HG03558 (cell line): ENCODE measurements around the gene CNTNAP1.
"Not testable (repeated sequence)": the region's sequence is repeated elsewhere in the genome, so short reads cannot be mapped to it uniquely, and the experiment has no call there.

Experiments
- ATAC-seq: cut with Tn5 transposase; IDR thresholded peaks from one replicate; pipeline ENCODE4 v1.9.1; 2021; ENCODE audit warnings: moderate number of reproducible peaks; ENCODE audit not compliant: unreplicated experiment; ENCODE audit errors: extremely low read depth

CNTNAP1 gene

GRCh38 chr17:42681976-42682721 is at the start of gene CNTNAP1:
Gene CNTNAP1, plus strand, starts transcription at chr17:42682531. Its CDS starts 299 bp downstream, at chr17:42682830.
- ATAC-seq = no peak

GRCh38 chr17:42632949-42633444 is 49.3 kb upstream of the CNTNAP1 start:
- no peak for ATAC-seq

GRCh38 chr17:42639525-42640113 is 42.7 kb upstream of the CNTNAP1 start:
- ATAC-seq = no peak

GRCh38 chr17:42640121-42640520 is 42.2 kb upstream of the CNTNAP1 start:
- ATAC-seq = no peak

GRCh38 chr17:42642336-42642735 is 40.0 kb upstream of the CNTNAP1 start:
- ATAC-seq = no peak

- ATAC-seq = no peak
Measured at GRCh38 chr17:42647778-42648177, 34.6 kb upstream of the CNTNAP1 start.

- ATAC-seq = no peak
Measured at GRCh38 chr17:42651392-42651791, 30.9 kb upstream of the CNTNAP1 start.

- ATAC-seq = no peak
Measured at GRCh38 chr17:42653179-42654124, 28.9 kb upstream of the CNTNAP1 start.

GRCh38 chr17:42655528-42655927 is 26.8 kb upstream of the CNTNAP1 start:
- ATAC-seq = no peak

GRCh38 chr17:42657824-42658588 is 24.3 kb upstream of the CNTNAP1 start:
- no peak for ATAC-seq

- ATAC-seq = no peak
Measured at GRCh38 chr17:42659079-42659931, 23.0 kb upstream of the CNTNAP1 start, which contains the start of gene TUBG2. Gene TUBG2, plus strand, starts transcription at chr17:42659284. Its CDS starts 220 bp downstream, at chr17:42659504.

GRCh38 chr17:42659932-42660274 is 22.4 kb upstream of the CNTNAP1 start:
- ATAC-seq = not testable (repeated sequence)

GRCh38 chr17:42660692-42661345 is 21.5 kb upstream of the CNTNAP1 start:
- no peak for ATAC-seq

GRCh38 chr17:42665581-42666001 is 16.7 kb upstream of the CNTNAP1 start:
- no peak for ATAC-seq

- ATAC-seq = not testable (repeated sequence)
Measured at GRCh38 chr17:42666126-42666525, 16.2 kb upstream of the CNTNAP1 start.

- no peak for ATAC-seq
Measured at GRCh38 chr17:42667088-42667951, 15.0 kb upstream of the CNTNAP1 start.

GRCh38 chr17:42669705-42669976 is 12.7 kb upstream of the CNTNAP1 start:
- no peak for ATAC-seq
